Ammon's horn (tissue), 1 donor: ENCODE data around the gene SLC6A3.
"Not testable (repeated sequence)": the region's sequence is repeated elsewhere in the genome, so short reads cannot be mapped to it uniquely, and the experiment has no call there.

ENCODE experiments used
- DNase-seq: peaks from one replicate; pipeline ENCODE4 v3.0.0-alpha.2; 2016; ENCODE audit warnings: low spot score

SLC6A3 gene

DNA sequence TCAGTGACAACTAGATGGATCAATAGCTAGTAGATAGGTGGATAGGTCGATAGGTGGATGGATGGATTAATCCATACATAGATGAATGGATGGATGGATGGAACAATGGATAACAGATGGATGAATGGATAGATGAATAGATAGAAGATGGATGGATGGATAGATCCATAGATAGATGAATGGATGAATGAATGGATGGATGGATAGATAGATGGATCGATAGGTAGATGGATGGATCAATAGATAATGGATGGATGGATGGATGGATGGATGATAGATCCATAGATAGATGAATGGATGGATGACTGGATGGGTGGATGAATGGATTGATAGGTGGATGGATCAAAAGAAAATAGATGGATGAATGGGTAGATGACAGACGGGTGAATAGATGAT lies 5.1 kb downstream of the SLC6A3 start:
- no peak for DNase-seq

- DNase-seq, result no peak
Observed at GRCh38 chr5:1439388-1440097, 5.7 kb downstream of the SLC6A3 start.

GRCh38 chr5:1438871-1439270 lies 6.4 kb downstream of the SLC6A3 start:
- DNase-seq, result no peak

DNA sequence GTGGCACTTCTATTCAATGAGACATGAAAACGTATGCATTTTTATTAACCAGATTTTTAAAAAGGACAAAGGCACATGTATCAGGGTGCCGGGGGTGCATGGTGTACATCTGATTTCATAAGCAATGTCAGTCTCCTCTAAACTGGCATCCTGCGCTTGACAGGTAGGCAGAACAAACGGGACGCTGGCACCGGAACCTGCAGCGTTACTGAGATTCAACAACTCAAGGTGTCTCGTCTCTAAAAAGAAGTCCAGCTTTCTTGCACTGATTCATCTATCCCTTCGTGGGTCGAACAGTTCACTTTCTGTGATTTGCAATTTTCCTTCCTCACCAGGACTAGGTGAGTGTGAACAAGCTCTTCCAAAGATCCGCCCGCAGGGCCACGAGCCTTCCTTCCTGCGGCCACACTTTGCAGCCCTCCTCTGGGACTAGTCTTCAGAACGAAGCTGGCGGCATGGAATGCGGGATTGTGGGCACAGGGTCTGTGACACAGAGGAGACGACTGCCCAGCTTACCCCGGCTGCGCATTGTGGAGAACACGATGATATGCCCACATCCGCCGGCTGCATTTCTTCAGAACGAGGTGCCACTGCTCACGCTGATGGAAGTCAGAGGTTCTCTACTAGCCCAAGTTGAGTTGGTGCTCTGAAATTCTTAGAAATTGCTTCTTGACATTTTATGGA lies 7.2 kb downstream of the SLC6A3 start:
- no peak for DNase-seq

- no peak for DNase-seq
Observed at GRCh38 chr5:1437226-1437829, 7.9 kb downstream of the SLC6A3 start.

GRCh38 chr5:1436681-1437080 lies 8.6 kb downstream of the SLC6A3 start:
- DNase-seq, result no peak

DNA sequence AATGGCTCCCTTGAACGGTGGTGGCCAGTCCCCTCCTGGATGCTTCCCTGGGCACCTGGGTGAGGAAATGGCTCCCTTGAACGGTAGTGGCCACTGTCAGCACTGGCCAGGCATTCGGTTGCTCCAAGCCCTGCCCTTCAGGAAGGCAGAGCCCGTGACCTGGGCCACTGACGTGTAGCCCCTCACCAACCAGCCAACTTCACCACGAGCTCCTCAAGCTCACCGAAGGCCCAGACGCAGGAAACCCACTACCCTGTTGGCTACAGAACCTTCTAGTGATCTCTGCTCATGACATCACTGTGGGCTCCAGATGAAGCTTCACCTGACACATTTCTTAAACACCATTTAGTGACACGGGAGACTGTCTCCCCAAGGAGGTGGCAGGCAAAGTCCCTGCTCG lies 9.2 kb downstream of the SLC6A3 start:
- DNase-seq, result no peak

- no peak for DNase-seq
Observed at GRCh38 chr5:1435369-1435768, 9.9 kb downstream of the SLC6A3 start.

DNA sequence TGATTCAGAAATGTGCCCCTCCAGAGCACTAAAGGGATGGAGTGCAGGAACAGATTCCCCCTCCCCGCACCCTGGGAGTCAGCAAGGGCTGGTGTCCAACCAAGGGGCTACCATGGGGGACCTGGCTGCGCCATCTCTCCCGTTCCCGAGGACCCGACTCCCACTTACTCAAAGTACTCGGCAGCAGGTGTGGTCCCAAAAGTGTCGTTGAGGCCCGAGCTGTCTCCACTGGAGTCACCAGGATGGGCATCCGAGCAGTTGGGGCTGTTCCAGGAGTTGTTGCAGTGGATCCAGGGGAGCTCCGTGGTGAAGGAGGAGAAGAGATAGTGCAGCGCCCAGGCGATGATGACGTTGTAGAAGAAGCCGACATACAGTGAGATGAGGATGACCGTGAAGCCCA lies 12.9 kb downstream of the SLC6A3 start:
- DNase-seq, result no peak

GRCh38 chr5:1431896-1432295 lies 13.3 kb downstream of the SLC6A3 start:
- no peak for DNase-seq

- DNase-seq, result no peak
Observed at GRCh38 chr5:1431021-1431811, 14.0 kb downstream of the SLC6A3 start.

- no peak for DNase-seq
Observed at GRCh38 chr5:1430121-1430795, 15.0 kb downstream of the SLC6A3 start.

DNA sequence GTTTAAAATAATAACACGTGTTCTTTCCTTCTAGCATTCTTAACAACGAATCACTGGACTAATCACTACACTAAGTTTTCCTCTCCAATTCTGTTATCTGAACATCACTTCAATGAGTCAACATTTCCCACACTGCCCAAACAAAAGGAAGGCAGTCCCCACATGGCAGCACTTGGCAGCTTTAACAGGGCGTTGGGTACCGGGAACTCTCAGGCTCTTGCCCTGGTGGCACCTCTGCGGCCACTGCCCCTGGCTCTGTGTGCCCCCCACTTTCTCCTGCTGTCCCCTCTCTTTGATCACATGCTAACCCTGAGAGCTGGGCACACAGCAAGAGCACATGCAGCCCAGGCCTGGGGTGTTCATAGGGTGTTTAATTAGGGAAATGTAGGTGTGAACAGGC lies 15.7 kb downstream of the SLC6A3 start:
- no peak for DNase-seq

GRCh38 chr5:1429066-1429465 lies 16.2 kb downstream of the SLC6A3 start:
- DNase-seq, result no peak

- no peak for DNase-seq
Observed at GRCh38 chr5:1428107-1428506, 17.1 kb downstream of the SLC6A3 start.

GRCh38 chr5:1424716-1425115 lies 20.5 kb downstream of the SLC6A3 start:
- no peak for DNase-seq

DNA sequence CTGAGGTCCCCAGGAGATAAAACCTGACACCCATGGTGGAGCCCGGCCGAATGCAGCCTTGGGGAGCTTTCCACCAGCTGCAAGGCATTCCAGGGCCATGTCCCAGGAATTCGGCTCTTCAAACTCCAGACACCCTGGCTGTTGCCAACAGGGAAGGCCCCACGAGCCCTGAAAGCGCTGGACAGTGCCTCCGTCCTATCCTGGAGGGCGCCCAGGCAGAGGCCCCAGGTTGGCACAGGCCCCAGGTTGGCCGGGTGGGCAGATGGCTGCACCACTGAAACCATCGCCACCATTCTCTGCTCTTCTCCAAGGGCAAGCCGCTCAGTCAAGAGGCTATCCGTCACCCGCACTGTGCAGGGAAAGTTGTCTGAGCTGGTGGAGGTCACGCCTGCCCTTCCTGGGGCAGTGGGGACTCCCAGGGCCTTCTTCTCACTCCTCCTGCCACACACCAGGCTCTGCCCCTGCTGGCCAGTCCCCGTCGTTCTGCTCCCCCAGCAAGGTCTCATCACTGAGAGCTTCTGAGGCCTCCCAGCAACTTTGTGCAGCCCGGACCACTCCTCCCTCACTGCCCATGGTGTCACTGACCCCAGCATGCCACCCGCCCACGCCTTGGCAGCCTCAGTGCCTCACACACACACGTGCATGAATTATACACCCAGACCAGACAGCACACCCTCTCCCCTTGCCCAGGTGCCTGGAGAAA lies 21.2 kb downstream of the SLC6A3 start:
- DNase-seq, result no peak

GRCh38 chr5:1422522-1422921 lies 22.7 kb downstream of the SLC6A3 start:
- not testable (repeated sequence) for DNase-seq

DNA sequence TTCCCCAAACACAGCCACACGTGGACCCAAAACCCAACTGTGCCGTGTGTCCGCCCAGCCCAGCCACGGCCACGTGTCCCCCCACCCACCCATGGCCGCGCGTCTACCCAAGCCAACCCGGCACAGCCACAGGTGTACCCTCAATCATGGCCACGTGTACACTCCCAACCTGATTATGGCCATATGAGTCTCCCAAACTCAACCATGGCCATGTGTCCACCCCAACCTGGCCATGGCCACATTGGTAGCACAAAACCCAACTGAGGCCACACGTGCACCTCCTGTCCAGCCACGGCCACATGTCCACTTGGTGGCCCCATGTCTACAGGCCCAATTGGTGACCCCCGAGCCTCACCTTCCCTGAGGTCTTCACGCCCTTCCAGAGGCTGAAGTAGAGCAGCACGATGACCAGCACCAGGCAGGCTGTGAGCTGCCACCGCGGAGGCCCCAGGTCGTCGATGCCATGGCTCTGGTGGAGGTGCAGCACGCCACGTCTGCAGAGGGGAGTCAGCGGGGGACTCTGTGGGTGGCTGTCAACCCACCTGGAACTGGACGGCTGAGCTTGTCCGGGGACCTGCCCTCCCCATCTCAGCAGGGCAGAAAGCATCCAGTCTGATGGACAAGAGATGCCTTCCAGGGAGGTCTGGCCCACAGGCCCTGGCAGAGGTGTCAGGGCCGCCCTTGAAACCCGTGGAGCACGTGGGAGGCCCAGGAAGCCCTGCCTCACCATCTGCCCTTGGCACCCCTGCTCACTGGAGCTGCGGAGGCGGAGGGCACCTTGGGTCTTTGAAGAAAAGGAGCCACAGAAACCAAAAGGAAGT lies 23.5 kb downstream of the SLC6A3 start:
- DNase-seq, result no peak
